ENCODE results near the gene ANKRD42.
"Not testable (repeated sequence)": the region's sequence is repeated elsewhere in the genome, so short reads cannot be mapped to it uniquely, and the experiment has no call there.

Gene ANKRD42

GRCh38 chr11:83265331-83265730, 71.8 kb downstream of the ANKRD42 start:
- TF ChIP-seq, protein P1, sequence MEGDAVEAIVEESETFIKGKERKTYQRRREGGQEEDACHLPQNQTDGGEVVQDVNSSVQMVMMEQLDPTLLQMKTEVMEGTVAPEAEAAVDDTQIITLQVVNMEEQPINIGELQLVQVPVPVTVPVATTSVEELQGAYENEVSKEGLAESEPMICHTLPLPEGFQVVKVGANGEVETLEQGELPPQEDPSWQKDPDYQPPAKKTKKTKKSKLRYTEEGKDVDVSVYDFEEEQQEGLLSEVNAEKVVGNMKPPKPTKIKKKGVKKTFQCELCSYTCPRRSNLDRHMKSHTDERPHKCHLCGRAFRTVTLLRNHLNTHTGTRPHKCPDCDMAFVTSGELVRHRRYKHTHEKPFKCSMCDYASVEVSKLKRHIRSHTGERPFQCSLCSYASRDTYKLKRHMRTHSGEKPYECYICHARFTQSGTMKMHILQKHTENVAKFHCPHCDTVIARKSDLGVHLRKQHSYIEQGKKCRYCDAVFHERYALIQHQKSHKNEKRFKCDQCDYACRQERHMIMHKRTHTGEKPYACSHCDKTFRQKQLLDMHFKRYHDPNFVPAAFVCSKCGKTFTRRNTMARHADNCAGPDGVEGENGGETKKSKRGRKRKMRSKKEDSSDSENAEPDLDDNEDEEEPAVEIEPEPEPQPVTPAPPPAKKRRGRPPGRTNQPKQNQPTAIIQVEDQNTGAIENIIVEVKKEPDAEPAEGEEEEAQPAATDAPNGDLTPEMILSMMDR (IDR thresholded peaks at IDR 0.05; ENCODE audit: low read depth, low read length, missing control alignments) = no peak
- in situ Hi-C loops (cut with HindIII; ENCODE audit: low sequenced_read_pairs) = no loop called here
- H3K4me3 ChIP-seq (ENCODE audit: low read depth, low read length) = no peak overlapping the region
- no peak for DNase-seq (ENCODE audit: low read depth)

DNA sequence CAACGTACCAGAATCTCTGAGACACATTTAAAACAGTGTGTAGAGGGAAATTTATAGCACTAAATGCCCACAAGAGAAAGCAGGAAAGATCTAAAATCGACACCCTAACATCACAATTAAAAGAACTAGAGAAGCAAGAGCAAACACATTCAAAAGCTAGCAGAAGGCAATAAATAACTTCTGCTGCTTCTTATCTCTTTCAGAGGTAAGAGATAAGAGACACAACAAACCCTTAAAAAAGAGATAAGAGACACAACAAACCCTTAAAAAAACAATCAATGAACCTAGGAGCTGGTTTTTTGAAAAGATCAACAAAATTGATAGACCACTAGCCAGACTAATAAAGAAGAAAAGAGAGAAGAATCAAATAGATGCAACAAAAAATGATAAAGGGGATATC, 75.6 kb downstream of the ANKRD42 start:
- in situ Hi-C loops (cut with HindIII; ENCODE audit: low sequenced_read_pairs); H3K4me3 ChIP-seq (ENCODE audit: low read depth, low read length); DNase-seq (ENCODE audit: low read depth): not testable (repeated sequence)

- in situ Hi-C loops (cut with HindIII; ENCODE audit: low sequenced_read_pairs); DNase-seq (ENCODE audit: low read depth); H3K4me3 ChIP-seq (ENCODE audit: low read depth, low read length): not testable (repeated sequence)
Measured at GRCh38 chr11:83271734-83272133, 78.2 kb downstream of the ANKRD42 start.

- TF ChIP-seq, protein P1 (IDR thresholded peaks at IDR 0.05; ENCODE audit: low read depth, low read length, missing control alignments) = no peak
- peak; percentile 57 for DNase-seq (ENCODE audit: low read depth)
- H3K4me3 ChIP-seq (ENCODE audit: low read depth, low read length) = no peak overlapping the region
- in situ Hi-C loops (cut with HindIII; ENCODE audit: low sequenced_read_pairs) = no loop called here
Measured at GRCh38 chr11:83272627-83273026, 79.1 kb downstream of the ANKRD42 start.

DNA sequence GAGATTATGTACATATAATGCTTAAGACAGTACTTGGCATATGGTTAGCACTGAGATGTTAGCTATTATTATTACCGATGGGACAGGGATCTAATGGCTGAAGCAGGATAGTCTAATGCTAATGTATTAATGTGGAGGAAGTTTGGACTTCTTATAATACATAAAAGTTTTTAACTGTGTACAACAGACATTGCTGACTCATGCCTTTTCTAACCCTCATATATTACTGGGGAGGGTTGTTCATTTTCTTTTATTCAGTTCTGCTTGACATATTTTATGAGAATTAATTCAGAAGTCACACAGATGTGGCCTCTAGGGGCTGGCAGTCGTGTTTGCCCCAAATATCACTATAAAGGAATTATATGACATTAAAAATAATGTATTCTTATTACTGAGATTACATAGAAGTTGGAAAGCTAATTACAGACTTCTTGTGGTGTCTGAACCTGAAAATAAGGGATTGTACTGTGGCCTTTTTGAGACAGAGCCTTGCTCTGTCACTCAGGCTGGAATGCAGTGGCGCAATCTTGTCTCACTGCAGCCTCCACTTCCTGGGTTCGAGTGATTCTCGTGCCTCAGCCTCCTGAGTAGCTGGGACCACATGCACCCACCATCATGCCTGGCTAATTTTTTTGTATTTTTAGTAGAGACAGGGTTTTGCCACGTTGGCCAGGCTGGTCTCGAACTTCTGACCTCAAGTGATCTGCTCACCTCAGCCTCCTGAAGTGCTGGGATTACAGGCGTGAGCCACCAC, 82.6 kb downstream of the ANKRD42 start:
- H3K4me3 ChIP-seq (ENCODE audit: low read depth, low read length) = no peak overlapping the region
- TF ChIP-seq, protein P1 (IDR thresholded peaks at IDR 0.05; ENCODE audit: low read depth, low read length, missing control alignments) = no peak
- DNase-seq (ENCODE audit: low read depth) = no peak
- in situ Hi-C loops (cut with HindIII; ENCODE audit: low sequenced_read_pairs) = no loop called here

- TF ChIP-seq, protein P1 (IDR thresholded peaks at IDR 0.05; ENCODE audit: low read depth, low read length, missing control alignments) = no peak
- no peak overlapping the region for H3K4me3 ChIP-seq (ENCODE audit: low read depth, low read length)
- in situ Hi-C loops (cut with HindIII; ENCODE audit: low sequenced_read_pairs) = no loop called here
- peak; percentile 70 for DNase-seq (ENCODE audit: low read depth)
Measured at GRCh38 chr11:83278351-83278750, 84.8 kb downstream of the ANKRD42 start.

GRCh38 chr11:83280256-83280655, 86.7 kb downstream of the ANKRD42 start:
- in situ Hi-C loops (cut with HindIII; ENCODE audit: low sequenced_read_pairs) = no loop called here
- TF ChIP-seq, protein P1 (IDR thresholded peaks at IDR 0.05; ENCODE audit: low read depth, low read length, missing control alignments) = no peak
- H3K4me3 ChIP-seq (ENCODE audit: low read depth, low read length) = no peak overlapping the region
- DNase-seq (ENCODE audit: low read depth) = no peak

Measured in astrocyte of the cerebellum (primary cell).